OCI-LY7 (cell line): Measurements from ENCODE around the gene LPIN1. TPM values are rescaled to one million over a fixed set of nuclear protein-coding genes. Genes with fewer than 3 reads are reported as not detected.
"Not testable (repeated sequence)": the region's sequence is repeated elsewhere in the genome, so short reads cannot be mapped to it uniquely, and the experiment has no call there.

Experiments used
- BruUV-seq: library from RNA; stranded (reverse); fragments of 400-500 nt; replicated peaks from 2 replicates; lab custom pipeline; 2021; lab: Mats Ljungman, UMichigan
- CTCF ChIA-PET: fragments of 300-600 bp; sonication (Branson Sonifier 250); formaldehyde crosslinking; loops from one replicate; lab custom pipeline; 2022; ENCODE audit warnings: antibody characterized with exemption; ENCODE audit not compliant: unreplicated experiment; lab: Charles Lee
- POLR2A ChIA-PET: fragments of 300-600 bp; sonication (Branson Sonifier 250); formaldehyde crosslinking; loops from one replicate; lab custom pipeline; 2022; ENCODE audit warnings: antibody characterized with exemption; lab: Charles Lee
- DNase-seq: peaks from one replicate; pipeline ENCODE4 v3.0.0-alpha.2; 2015; ENCODE audit warnings: low spot score
- H2AFZ ChIP-seq: fragments of 200-600 bp; sonication (generic), shearing (Covaris generic); 2 replicates; pipeline ENCODE4 v1.6.1; 2014; ENCODE audit warnings: mild to moderate bottlenecking, antibody characterized with exemption, low read length, moderate library complexity
- H3K27ac ChIP-seq: fragments of 200-600 bp; sonication (generic); 2 replicates; pipeline ENCODE4 v1.5.1; 2014; ENCODE audit warnings: mixed run types, low read depth, mild to moderate bottlenecking, moderate library complexity, low read length, inconsistent platforms; ENCODE audit not compliant: poor library complexity, severe bottlenecking
- H3K36me3 ChIP-seq: fragments of 200-600 bp; sonication (generic); 2 replicates; pipeline ENCODE4 v1.6.1; 2014; ENCODE audit warnings: mild to moderate bottlenecking, antibody characterized with exemption, low read length, moderate library complexity, mixed read lengths; ENCODE audit not compliant: insufficient read depth
- H3K4me1 ChIP-seq: fragments of 200-600 bp; sonication (generic); 2 replicates; pipeline ENCODE4 v1.5.1; 2014; ENCODE audit warnings: mild to moderate bottlenecking, low read length; ENCODE audit not compliant: insufficient read depth, poor library complexity, severe bottlenecking
- H3K4me2 ChIP-seq: fragments of 200-600 bp; sonication (generic); 2 replicates; pipeline ENCODE4 v1.6.1; 2014; ENCODE audit warnings: mild to moderate bottlenecking, low read length
- H3K4me3 ChIP-seq: fragments of 200-600 bp; sonication (generic); 2 replicates; pipeline ENCODE4 v1.5.1; 2014; ENCODE audit warnings: mild to moderate bottlenecking, low read depth, low read length; ENCODE audit not compliant: poor library complexity, severe bottlenecking
- H3K79me2 ChIP-seq: fragments of 200-600 bp; sonication (generic); 2 replicates; pipeline ENCODE4 v1.6.1; 2016; ENCODE audit warnings: low read depth, mild to moderate bottlenecking, low read length, moderate library complexity, mixed read lengths; ENCODE audit not compliant: insufficient read depth
- H3K9me2 ChIP-seq: fragments of 200-600 bp; sonication (generic); 2 replicates; pipeline ENCODE4 v1.6.1; 2016; ENCODE audit warnings: mild to moderate bottlenecking, low read length, mixed read lengths; ENCODE audit not compliant: insufficient read depth
- H3K9me3 ChIP-seq: fragments of 200-600 bp; sonication (generic); 2 replicates; pipeline ENCODE4 v1.6.1; 2014; ENCODE audit warnings: mild to moderate bottlenecking, mixed run types, low read length, mixed read lengths
- H4K20me1 ChIP-seq: fragments of 200-600 bp; sonication (generic); 2 replicates; pipeline ENCODE4 v1.6.1; 2014; ENCODE audit warnings: mild to moderate bottlenecking, antibody characterized with exemption, low read length, moderate library complexity, mixed read lengths; ENCODE audit not compliant: insufficient read depth
- EZH2phosphoT487 ChIP-seq: fragments of 200-600 bp; sonication (generic); IDR thresholded peaks from 2 replicates; pipeline ENCODE4 v1.6.1; 2018; ENCODE audit warnings: low read depth, borderline replicate concordance, mild to moderate bottlenecking, mixed run types, antibody characterized with exemption, low read length, moderate library complexity, mixed read lengths
- intact Hi-C: fragments of 100-400 bp; cut with micrococcal nuclease; formaldehyde crosslinking; loops from one replicate; pipeline ENCODE4 v1.10.0; 2022; ENCODE audit not compliant: unreplicated experiment
- total RNA-seq, 2 experiments: library from RNA; depleted of rRNA in 1 of 2; stranded (reverse); fragments of >200 nt in 1 of 2; shearing (Covaris generic) in 1 of 2; gene quantifications; 2 replicates each; pipeline ENCODE4 v1.2.3, GENCODE V29; 2014 to 2022
- TF ChIP-seq, protein P1 (sequence below): fragments of 200-600 bp; sonication (generic); conservative IDR thresholded peaks from 2 replicates; pipeline ENCODE4 v1.5.1; 2014; ENCODE audit warnings: mild to moderate bottlenecking, antibody characterized with exemption, low read length, moderate library complexity, mixed read lengths

Gene LPIN1
- total RNA-seq, 2 experiments from 2014 or later: 56.9 to 70.2 TPM

DNA sequence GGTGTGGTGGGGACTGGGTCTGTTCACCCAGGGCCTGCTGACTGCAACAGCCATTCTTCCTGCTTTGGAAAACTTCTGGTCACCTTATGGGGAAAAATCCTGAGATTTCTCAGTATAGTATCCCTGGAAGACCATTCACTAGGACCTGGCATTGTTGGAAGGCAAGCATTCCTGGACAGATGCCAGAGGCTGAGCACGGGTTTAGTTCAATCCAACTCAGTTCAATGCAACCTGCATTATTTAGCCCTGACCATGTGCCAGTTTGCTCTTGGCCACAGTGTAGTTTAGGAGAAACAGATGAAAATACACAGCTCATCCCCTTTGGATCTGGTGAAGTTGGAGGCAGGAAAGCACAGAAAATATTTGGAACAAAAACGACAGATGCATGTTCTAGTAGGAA, 95.9 kb downstream of the LPIN1 start:
- Histone ChIP-seq H3K36me3 (no peaks in the 10 kb centered on the region), H3K9me2 (no peaks in the 10 kb centered on the region), H3K79me2 (no peaks in the 10 kb centered on the region), H3K4me2 (no peak overlapping the region), H3K4me3 (no peak overlapping the region), H4K20me1 (no peaks in the 10 kb centered on the region), H3K4me1 (no peaks in the 10 kb centered on the region), H2AFZ (no peak overlapping the region), H3K9me3 (no peaks in the 10 kb centered on the region), H3K27ac (no peak overlapping the region)
- no TSS peak for BruUV-seq
- DNase-seq: no peak
- POLR2A ChIA-PET: interaction anchor here (0.8 kb wide), 1 partner anchor 23 kb away, joined by 3 read pairs; no protein-coding TSS in a partner anchor
- no peak for TF ChIP-seq EZH2phosphoT487
- TF ChIP-seq, protein P1, sequence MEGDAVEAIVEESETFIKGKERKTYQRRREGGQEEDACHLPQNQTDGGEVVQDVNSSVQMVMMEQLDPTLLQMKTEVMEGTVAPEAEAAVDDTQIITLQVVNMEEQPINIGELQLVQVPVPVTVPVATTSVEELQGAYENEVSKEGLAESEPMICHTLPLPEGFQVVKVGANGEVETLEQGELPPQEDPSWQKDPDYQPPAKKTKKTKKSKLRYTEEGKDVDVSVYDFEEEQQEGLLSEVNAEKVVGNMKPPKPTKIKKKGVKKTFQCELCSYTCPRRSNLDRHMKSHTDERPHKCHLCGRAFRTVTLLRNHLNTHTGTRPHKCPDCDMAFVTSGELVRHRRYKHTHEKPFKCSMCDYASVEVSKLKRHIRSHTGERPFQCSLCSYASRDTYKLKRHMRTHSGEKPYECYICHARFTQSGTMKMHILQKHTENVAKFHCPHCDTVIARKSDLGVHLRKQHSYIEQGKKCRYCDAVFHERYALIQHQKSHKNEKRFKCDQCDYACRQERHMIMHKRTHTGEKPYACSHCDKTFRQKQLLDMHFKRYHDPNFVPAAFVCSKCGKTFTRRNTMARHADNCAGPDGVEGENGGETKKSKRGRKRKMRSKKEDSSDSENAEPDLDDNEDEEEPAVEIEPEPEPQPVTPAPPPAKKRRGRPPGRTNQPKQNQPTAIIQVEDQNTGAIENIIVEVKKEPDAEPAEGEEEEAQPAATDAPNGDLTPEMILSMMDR: no peak
- CTCF ChIA-PET: interaction anchor here (1.3 kb wide), 1 partner anchor 10 kb away, joined by 3 read pairs; no protein-coding TSS in a partner anchor
- intact Hi-C loops: no loop called here

DNA sequence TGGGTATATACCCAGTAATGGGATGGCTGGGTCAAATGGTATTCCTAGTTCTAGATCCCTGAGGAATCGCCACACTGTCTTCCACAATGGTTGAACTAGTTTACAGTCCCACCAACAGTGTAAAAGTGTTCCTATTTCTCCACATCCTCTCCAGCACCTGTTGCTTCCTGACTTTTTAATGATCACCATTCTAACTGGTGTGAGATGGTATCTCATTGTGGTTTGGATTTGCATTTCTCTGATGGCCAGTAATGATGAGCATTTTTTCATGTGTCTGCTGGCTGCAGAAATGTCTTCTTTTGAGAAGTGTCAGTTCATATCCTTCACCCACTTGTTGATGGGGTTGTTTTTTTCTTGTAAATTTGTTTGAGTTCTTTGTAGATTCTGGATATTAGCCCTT, 98.4 kb downstream of the LPIN1 start:
- H3K4me3 ChIP-seq, H2AFZ ChIP-seq, H3K9me3 ChIP-seq, H4K20me1 ChIP-seq, H3K4me2 ChIP-seq, H3K9me2 ChIP-seq, H3K27ac ChIP-seq, DNase-seq, BruUV-seq, intact Hi-C loops, H3K79me2 ChIP-seq, H3K36me3 ChIP-seq, H3K4me1 ChIP-seq, CTCF ChIA-PET, POLR2A ChIA-PET: not testable (repeated sequence)

DNA sequence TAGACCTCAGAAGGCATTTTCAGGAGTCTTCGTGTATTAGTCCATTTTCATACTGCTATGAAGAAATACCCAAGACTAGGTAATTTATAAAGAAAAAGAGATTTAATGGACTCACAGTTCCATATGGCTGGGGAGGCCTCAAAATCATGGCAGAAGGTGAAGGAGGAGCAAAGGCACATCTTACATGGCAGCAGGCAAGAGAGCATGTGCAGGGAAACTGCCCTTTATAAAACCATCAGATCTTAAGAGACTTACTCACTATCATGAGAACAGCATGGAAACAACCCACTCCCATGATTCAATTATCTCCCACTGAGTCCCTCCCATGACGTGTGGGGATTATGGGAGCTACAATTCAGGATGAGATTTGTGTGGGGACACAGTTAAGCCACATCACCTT, 101.5 kb downstream of the LPIN1 start:
- DNase-seq, H3K27ac ChIP-seq, H3K4me1 ChIP-seq, H4K20me1 ChIP-seq, H3K79me2 ChIP-seq, H3K36me3 ChIP-seq, intact Hi-C loops, H2AFZ ChIP-seq, BruUV-seq, H3K9me3 ChIP-seq, H3K4me3 ChIP-seq, POLR2A ChIA-PET, H3K9me2 ChIP-seq, H3K4me2 ChIP-seq, CTCF ChIA-PET: not testable (repeated sequence)

DNA sequence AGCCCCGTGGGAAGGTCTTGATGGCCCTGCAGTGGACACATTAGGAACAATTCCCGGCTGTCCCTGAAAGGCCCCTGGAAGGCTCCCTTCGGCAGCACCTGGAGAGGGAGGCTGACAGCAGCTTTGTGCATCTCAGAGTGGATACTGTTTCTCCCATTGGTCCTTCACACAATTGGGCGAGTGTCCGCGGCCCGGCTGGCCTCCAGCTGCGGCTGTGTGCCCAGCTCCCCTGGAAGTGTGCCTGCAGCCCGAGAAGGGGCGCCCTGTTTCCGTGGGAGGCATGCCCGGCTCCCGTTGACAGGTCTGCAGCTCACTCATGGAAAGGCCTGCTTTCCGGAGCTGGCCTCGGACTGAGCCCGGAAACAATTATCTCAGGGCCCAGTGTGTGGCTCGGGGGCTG, 103.7 kb downstream of the LPIN1 start:
- CTCF ChIA-PET: no interaction called here
- TF ChIP-seq EZH2phosphoT487: no peak
- TF ChIP-seq, protein P1: no peak
- Histone ChIP-seq H2AFZ (no peak overlapping the region), H3K4me2 (no peak overlapping the region), H3K9me3 (no peaks in the 10 kb centered on the region), H3K79me2 (no peaks in the 10 kb centered on the region), H4K20me1 (no peaks in the 10 kb centered on the region), H3K4me3 (no peak overlapping the region), H3K36me3 (no peaks in the 10 kb centered on the region), H3K9me2 (no peaks in the 10 kb centered on the region), H3K4me1 (peaks cover under 1% of the 10 kb centered on the region), H3K27ac (no peak overlapping the region)
- intact Hi-C loops: no loop called here
- POLR2A ChIA-PET: interaction anchor here (0.5 kb wide), 1 partner anchor 41 kb away, joined by 3 read pairs; no protein-coding TSS in a partner anchor
- BruUV-seq: no TSS peak
- no peak for DNase-seq
